Liver (tissue), 9 donors: ENCODE data around the gene RNF214. TPM values are rescaled to one million over a fixed set of nuclear protein-coding genes. Genes with fewer than 3 reads are reported as not detected.
"Not testable (repeated sequence)": the region's sequence is repeated elsewhere in the genome, so short reads cannot be mapped to it uniquely, and the experiment has no call there.

ENCODE experiments used
- DNase-seq: peaks from one replicate; pipeline ENCODE4 v3.0.0-alpha.2; 2017; ENCODE audit warnings: low spot score
- H3K27ac ChIP-seq, 2 donors: one replicate each; pipeline ENCODE4 v1.7.0; 2013; ENCODE audit warnings: inconsistent platforms in 2 of 2, low read length in 2 of 2, control low read depth in 1 of 2, low read depth in 1 of 2, mild to moderate bottlenecking in 1 of 2
- H3K27me3 ChIP-seq, 4 donors: one replicate each; pipeline versions ENCODE4 v1.6.1 to v1.7.0; 2013; ENCODE audit warnings: low read length in 3 of 4, inconsistent platforms in 1 of 4, mild to moderate bottlenecking in 1 of 4, moderate library complexity in 1 of 4; ENCODE audit not compliant: control insufficient read depth in 4 of 4, insufficient read depth in 4 of 4
- H3K36me3 ChIP-seq, 4 donors: one replicate each; pipeline versions ENCODE4 v1.6.1 to v1.7.0; 2013; ENCODE audit warnings: low read length in 3 of 4, mild to moderate bottlenecking in 3 of 4, low read depth in 1 of 4, moderate library complexity in 1 of 4; ENCODE audit not compliant: control insufficient read depth in 4 of 4, insufficient read depth in 3 of 4
- H3K4me1 ChIP-seq, 4 donors: one replicate each; pipeline versions ENCODE4 v1.6.1 to v1.7.0; 2013; ENCODE audit warnings: low read length in 3 of 4, mild to moderate bottlenecking in 3 of 4, moderate library complexity in 1 of 4; ENCODE audit not compliant: control insufficient read depth in 4 of 4, insufficient read depth in 4 of 4
- H3K4me3 ChIP-seq, 3 donors: one replicate each; pipeline versions ENCODE4 v1.6.1 to v1.7.0; 2013; ENCODE audit warnings: low read length in 3 of 3, control low read depth in 1 of 3, low read depth in 1 of 3, mild to moderate bottlenecking in 1 of 3
- H3K9ac ChIP-seq, 2 donors: one replicate each; pipeline ENCODE4 v1.7.0; 2013; ENCODE audit warnings: low read length in 2 of 2, mild to moderate bottlenecking in 2 of 2, moderate library complexity in 2 of 2, control low read depth in 1 of 2, low read depth in 1 of 2
- H3K9me3 ChIP-seq, 4 donors: one replicate each; pipeline versions ENCODE4 v1.6.1 to v1.7.0; 2013; ENCODE audit warnings: low read length in 3 of 4; ENCODE audit not compliant: control insufficient read depth in 4 of 4
- EGR1 ChIP-seq, 2 donors: IDR thresholded peaks; 2 replicates each; pipeline ENCODE4 v1.6.1; 2016 to 2018; ENCODE audit warnings: antibody characterized with exemption in 2 of 2, low read depth in 2 of 2
- GABPA ChIP-seq, 2 donors: IDR thresholded peaks in 1 of 2; conservative IDR thresholded peaks in 1 of 2; 2 replicates each; pipeline ENCODE4 v1.6.1; 2016; ENCODE audit warnings: antibody characterized with exemption in 2 of 2, mild to moderate bottlenecking in 1 of 2, moderate library complexity in 1 of 2
- HNF4A ChIP-seq, 2 donors: conservative IDR thresholded peaks; 2 replicates each; pipeline ENCODE4 v1.6.1; 2016; ENCODE audit warnings: antibody characterized with exemption in 2 of 2, mild to moderate bottlenecking in 2 of 2
- HNF4G ChIP-seq: IDR thresholded peaks from 2 replicates; pipeline ENCODE4 v1.6.1; 2016; ENCODE audit warnings: antibody characterized with exemption
- JUND ChIP-seq, 2 donors: IDR thresholded peaks; 2 replicates each; pipeline ENCODE4 v1.6.1; 2016; ENCODE audit warnings: antibody characterized with exemption in 2 of 2
- NR2F2 ChIP-seq: IDR thresholded peaks from 2 replicates; pipeline ENCODE4 v1.6.1; 2016; ENCODE audit warnings: antibody characterized with exemption
- RAD21 ChIP-seq, 2 donors: IDR thresholded peaks; 2 replicates each; pipeline ENCODE4 v1.6.1; 2016; ENCODE audit warnings: antibody characterized with exemption in 2 of 2, mild to moderate bottlenecking in 2 of 2
- RXRA ChIP-seq, 2 donors: IDR thresholded peaks; 2 replicates each; pipeline ENCODE4 v1.6.1; 2017 to 2018; ENCODE audit warnings: antibody characterized with exemption in 2 of 2, mild to moderate bottlenecking in 1 of 2
- SP1 ChIP-seq: IDR thresholded peaks from 2 replicates; pipeline ENCODE4 v1.6.1; 2018; ENCODE audit warnings: antibody characterized with exemption, mild to moderate bottlenecking
- YY1 ChIP-seq: IDR thresholded peaks from 2 replicates; pipeline ENCODE4 v1.6.1; 2016; ENCODE audit warnings: antibody characterized with exemption, mild to moderate bottlenecking
- WGBS: extraction: QIAGEN DNeasy Blood & Tissue Kit; methylation state at CpG from one replicate; pipeline ENCODE4 v1.1.7; 2013; 5-methylcytosine and 5-hydroxymethylcytosine counted together
- polyA plus RNA-seq, 2 donors: library from polyadenylated mRNA; stranded (reverse) in 1 of 2; unstranded in 1 of 2; fragments of 200-250 nt in 1 of 2; fragments of >200 nt in 1 of 2; fragmentation: Nextera tagmentation in 1 of 2; extraction: Ambion mirVana in 1 of 2; gene quantifications; one replicate each; pipeline versions ENCODE4 v1.2.1 to v1.2.3, GENCODE V29; 2013 to 2015
- total RNA-seq, 2 donors: library from RNA; depleted of rRNA; stranded (reverse); fragments of >200 nt; gene quantifications; one replicate each; pipeline ENCODE4 v1.2.3, GENCODE V29; 2014
- TF ChIP-seq, protein P1 (sequence below): fragments of 150-350 bp; IDR thresholded peaks from 2 replicates; pipeline ENCODE4 v1.5.1; 2017; ENCODE audit warnings: improper control_type of control experiment, low read depth, low read length; ENCODE audit not compliant: missing input control
- TF ChIP-seq, protein P2 (sequence below): IDR thresholded peaks from 2 replicates; pipeline ENCODE4 v1.6.1; 2016; ENCODE audit warnings: antibody characterized with exemption
- TF ChIP-seq, protein P3 (sequence below): IDR thresholded peaks from 2 replicates; pipeline ENCODE4 v1.6.1; 2016; ENCODE audit warnings: antibody characterized with exemption, mild to moderate bottlenecking
- TF ChIP-seq, protein P4 (sequence below): IDR thresholded peaks from 2 replicates; pipeline ENCODE4 v1.6.1; 2016; ENCODE audit warnings: antibody characterized with exemption
- donor health status: healthy.
- donor health status: healthy.
- donor health status: healthy.
- donor health status: healthy.
- donor health status: healthy.

RNF214 gene
- total and polyA plus RNA-seq, 4 donors: 4.6 to 6.2 (median 6.0) TPM

DNA sequence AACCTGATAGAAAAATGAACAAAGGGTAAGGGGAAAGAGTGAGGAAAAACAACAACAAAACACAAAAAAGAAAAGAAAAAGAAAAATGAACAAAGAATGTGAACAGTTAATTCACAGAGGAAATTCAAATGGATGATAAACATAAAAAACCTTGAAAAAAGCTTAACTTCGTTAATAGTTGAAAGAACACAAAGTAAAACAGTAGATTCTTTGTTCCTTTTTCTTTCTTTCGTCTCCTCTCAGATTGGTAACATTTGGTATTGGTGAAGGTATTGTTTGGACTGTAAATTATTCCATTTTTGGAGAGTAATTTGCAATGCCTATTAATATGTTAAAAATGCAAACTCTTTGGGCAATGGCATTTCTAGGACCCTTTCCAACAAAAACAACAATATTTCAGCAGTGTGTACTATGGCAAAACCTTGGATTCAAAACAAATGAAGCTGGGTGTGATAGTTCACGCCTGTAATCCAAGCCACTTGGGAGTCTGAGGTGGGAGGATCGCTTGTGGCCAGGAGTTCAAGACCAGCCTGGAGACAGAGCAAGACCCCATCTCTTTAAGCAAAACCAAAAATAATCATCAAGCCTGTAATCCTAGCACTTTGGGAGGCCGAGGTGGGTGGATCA is 86.9 kb downstream of the RNF214 start (continued):
- TF ChIP-seq, protein P1, sequence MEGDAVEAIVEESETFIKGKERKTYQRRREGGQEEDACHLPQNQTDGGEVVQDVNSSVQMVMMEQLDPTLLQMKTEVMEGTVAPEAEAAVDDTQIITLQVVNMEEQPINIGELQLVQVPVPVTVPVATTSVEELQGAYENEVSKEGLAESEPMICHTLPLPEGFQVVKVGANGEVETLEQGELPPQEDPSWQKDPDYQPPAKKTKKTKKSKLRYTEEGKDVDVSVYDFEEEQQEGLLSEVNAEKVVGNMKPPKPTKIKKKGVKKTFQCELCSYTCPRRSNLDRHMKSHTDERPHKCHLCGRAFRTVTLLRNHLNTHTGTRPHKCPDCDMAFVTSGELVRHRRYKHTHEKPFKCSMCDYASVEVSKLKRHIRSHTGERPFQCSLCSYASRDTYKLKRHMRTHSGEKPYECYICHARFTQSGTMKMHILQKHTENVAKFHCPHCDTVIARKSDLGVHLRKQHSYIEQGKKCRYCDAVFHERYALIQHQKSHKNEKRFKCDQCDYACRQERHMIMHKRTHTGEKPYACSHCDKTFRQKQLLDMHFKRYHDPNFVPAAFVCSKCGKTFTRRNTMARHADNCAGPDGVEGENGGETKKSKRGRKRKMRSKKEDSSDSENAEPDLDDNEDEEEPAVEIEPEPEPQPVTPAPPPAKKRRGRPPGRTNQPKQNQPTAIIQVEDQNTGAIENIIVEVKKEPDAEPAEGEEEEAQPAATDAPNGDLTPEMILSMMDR: no peak

DNA sequence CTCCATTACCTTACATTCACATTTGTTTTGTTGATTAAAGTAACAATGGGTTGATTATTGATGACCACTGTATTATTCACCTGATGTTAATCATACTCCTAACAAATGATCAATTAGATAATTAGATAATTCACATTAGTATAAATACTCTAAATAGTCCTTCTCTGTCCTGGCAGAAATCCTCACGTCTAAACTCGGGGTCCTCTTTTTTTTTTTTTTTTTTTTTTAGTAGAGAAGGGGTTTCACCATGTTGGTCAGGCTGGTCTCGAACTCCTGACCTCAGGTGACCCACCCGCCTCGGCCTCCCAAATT is 94.7 kb downstream of the RNF214 start:
- Histone ChIP-seq H3K4me3 (peak overlapping the region; percentile 83 to 98 (median 97)), H3K4me1 (peaks cover 0 to 17% (median 10%) of the 10 kb centered on the region in 4 donors)
- H3K27ac ChIP-seq, H3K9ac ChIP-seq, DNase-seq, H3K9me3 ChIP-seq, H3K36me3 ChIP-seq, H3K27me3 ChIP-seq: not testable (repeated sequence)
- 8% methylated on average over 5 of the region's 5 CpGs for WGBS

DNA sequence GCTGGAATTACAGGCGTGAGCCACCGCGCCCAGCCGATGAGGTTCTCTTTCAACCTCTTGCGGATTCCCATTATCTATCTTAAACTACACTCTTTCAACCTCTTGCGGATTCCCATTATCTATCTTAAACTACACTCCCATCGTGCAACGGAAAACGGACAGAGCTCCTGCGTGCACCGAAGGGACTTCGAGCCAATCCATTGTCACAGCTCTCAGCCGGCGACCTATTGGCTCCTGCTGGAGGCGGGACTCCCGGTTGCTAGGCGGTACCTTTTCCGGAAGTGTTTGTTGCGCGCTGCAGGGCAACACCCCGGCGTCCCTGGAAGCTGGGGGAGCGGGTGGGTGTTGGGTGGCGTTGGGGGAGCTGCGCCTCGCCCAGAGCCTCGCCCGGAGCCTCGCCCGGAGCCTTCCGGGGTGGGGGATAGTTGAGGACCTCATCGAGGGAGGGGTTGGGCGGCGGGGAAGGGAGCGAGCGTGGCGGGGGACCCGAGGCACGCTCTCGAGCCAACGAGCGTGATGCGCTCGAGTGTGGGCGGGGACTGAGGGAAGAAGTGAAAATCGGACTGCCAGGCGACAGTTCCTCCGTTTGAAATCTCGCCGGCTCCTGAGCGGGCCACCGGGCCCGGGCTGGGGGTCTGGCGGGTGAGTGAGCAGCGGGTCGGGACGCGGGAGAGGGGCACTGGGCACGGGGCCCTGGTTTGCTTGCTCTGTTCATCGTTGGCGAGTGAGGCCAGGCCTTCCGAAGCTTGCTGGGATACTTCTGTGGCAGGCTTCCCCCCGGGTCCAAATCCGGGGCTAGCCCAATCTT is 95.3 kb downstream of the RNF214 start, which contains the start of gene CEP164:
TSS of gene CEP164 (plus strand) at position 288 of the 808 bp plus-strand sequence. CDS start 10,733 bp downstream, outside the sequence.
- TF ChIP-seq NR2F2 (peak; percentile 53), RAD21 (IDR thresholded peaks at IDR 0.05) (peak; percentile 28 to 40), SP1 (peak; percentile 80), EGR1 (IDR thresholded peaks at IDR 0.05; ENCODE audit: low read depth in 2 of 2) (no peak), HNF4A (conservative IDR thresholded peaks at IDR 0.05) (peak; percentile 46 to 69), HNF4G (no peak), YY1 (peak; percentile 38), RXRA (IDR thresholded peaks at IDR 0.05) (peak; percentile 26 to 38), JUND (IDR thresholded peaks at IDR 0.05) (peak in 1 of 2 donors; percentile 8), GABPA (IDR thresholded peaks at IDR 0.05 in 1 of 2, conservative IDR thresholded peaks at IDR 0.05 in 1 of 2) (peak; percentile 55 to 88)
- TF ChIP-seq, protein P1: no peak
- TF ChIP-seq, protein P2, sequence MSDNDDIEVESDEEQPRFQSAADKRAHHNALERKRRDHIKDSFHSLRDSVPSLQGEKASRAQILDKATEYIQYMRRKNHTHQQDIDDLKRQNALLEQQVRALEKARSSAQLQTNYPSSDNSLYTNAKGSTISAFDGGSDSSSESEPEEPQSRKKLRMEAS: peak; percentile 8
- TF ChIP-seq, protein P3, sequence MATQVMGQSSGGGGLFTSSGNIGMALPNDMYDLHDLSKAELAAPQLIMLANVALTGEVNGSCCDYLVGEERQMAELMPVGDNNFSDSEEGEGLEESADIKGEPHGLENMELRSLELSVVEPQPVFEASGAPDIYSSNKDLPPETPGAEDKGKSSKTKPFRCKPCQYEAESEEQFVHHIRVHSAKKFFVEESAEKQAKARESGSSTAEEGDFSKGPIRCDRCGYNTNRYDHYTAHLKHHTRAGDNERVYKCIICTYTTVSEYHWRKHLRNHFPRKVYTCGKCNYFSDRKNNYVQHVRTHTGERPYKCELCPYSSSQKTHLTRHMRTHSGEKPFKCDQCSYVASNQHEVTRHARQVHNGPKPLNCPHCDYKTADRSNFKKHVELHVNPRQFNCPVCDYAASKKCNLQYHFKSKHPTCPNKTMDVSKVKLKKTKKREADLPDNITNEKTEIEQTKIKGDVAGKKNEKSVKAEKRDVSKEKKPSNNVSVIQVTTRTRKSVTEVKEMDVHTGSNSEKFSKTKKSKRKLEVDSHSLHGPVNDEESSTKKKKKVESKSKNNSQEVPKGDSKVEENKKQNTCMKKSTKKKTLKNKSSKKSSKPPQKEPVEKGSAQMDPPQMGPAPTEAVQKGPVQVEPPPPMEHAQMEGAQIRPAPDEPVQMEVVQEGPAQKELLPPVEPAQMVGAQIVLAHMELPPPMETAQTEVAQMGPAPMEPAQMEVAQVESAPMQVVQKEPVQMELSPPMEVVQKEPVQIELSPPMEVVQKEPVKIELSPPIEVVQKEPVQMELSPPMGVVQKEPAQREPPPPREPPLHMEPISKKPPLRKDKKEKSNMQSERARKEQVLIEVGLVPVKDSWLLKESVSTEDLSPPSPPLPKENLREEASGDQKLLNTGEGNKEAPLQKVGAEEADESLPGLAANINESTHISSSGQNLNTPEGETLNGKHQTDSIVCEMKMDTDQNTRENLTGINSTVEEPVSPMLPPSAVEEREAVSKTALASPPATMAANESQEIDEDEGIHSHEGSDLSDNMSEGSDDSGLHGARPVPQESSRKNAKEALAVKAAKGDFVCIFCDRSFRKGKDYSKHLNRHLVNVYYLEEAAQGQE: peak; percentile 34
- TF ChIP-seq, protein P4, sequence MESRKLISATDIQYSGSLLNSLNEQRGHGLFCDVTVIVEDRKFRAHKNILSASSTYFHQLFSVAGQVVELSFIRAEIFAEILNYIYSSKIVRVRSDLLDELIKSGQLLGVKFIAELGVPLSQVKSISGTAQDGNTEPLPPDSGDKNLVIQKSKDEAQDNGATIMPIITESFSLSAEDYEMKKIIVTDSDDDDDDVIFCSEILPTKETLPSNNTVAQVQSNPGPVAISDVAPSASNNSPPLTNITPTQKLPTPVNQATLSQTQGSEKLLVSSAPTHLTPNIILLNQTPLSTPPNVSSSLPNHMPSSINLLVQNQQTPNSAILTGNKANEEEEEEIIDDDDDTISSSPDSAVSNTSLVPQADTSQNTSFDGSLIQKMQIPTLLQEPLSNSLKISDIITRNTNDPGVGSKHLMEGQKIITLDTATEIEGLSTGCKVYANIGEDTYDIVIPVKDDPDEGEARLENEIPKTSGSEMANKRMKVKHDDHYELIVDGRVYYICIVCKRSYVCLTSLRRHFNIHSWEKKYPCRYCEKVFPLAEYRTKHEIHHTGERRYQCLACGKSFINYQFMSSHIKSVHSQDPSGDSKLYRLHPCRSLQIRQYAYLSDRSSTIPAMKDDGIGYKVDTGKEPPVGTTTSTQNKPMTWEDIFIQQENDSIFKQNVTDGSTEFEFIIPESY: no peak
- WGBS: under 1% methylated on average over 64 of the region's 64 CpGs
- Histone ChIP-seq H3K27me3 (no peaks in the 10 kb centered on the region), H3K9me3 (no peaks in the 10 kb centered on the region), H3K36me3 (no peaks in the 10 kb centered on the region), H3K4me3 (peak within 1 kb of the TSS; percentile 83 to 98 (median 97)), H3K9ac (peak within 1 kb of the TSS; percentile 87 to 93), H3K27ac (peak within 1 kb of the TSS; percentile 68 to 90), H3K4me1 (peaks cover 0 to 17% (median 10%) of the 10 kb centered on the region in 4 donors)
- DNase-seq: peak; percentile 94
